ENCODE measurements around the gene GPS1.

GPS1 gene

DNA sequence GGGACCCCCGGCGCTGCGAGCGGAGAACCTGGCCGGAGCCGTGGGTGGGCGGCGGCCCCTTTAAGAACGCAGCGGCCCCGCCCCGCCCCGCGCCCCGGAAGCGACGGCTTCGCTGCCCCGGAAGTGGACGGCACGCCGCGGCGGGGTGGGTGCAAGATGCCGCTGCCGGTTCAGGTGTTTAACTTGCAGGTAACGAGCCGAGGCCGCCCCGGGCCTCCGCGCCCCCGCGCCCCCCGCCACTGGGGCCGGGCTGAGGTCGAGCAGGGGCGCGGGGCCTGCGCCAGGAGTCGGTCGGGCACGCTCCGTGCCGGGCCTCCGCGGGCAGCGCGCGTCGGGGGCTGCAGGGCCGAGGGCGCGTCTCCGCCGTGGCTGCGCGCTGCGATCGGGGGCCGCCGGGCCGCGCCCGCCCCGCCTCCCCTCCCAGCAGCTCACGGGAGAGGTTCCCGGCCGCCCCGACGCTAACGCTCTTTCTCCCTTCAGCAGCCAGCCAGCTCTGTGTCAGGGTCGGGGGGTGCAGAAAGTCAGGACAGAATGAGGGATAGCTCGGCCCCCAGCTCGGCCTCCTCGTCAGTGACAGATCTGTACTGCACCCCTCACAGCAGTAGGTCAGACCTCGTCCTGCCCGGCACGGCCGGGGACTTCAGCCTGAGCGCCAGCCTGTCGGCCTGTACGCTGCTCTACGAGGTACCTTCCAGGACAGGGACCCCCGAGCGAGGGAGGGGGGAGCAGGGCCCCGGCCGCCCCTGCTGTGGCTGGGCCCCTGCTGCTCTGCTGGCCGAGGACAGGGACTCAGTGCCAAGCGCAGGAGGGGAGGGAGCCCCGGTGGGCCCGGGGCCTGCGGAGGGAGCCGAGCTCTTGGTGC is at the start of gene GPS1, which contains the start of gene RFNG:
TSS of gene GPS1 (plus strand) at position 123 of the 862 bp plus-strand sequence. CDS start at position 157, 34 bp downstream.
TSS of gene RFNG (minus strand) at position 36 of the 862 bp plus-strand sequence. CDS start 45 bp downstream, outside the sequence.
- DNase-seq, result peak; percentile 65

GRCh38 chr17:82003411-82004381 is 48.0 kb upstream of the GPS1 start:
- DNase-seq, result no peak

- no peak for DNase-seq
These were observed 46.9 kb upstream of the GPS1 start for GRCh38 chr17:82004517-82005455.

GRCh38 chr17:82005701-82006348 is 45.9 kb upstream of the GPS1 start:
- DNase-seq, result no peak

DNA sequence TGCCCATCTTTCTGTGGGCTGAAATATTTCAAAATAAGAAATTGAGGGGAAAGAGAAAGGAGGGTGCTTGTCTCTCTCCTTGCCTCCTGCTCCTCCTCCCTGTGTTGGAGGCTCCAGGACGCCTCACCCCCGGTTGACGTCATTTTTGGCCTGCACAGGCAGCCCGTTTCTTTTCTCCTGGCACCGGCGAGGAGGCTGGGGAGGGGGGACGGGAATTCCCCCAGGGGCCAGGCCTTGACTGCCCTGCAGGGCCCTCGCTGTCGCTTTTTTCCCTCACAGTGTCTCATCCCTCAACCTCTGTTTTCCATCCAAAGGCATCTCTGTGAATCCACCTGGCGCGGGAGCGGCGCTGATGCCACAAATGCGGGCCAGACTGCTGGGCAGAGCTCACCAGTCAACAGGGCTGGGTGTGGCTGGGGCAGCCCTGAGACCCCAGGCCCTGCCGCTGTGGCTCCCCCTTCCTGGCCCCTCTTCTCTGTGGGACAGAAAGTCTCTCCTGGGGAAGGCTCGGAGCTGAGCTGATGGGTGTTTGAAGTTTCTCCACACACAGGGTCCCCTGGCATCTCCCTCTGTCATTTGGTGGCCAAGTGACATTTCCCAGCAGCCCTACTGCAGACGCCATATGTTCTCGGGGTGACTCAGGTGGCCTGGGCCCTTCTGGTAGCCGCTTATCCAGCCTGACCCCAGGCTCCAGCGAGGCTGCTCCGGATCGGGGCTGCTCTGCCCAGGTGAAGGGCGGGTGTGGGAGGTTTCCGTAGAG is 45.0 kb upstream of the GPS1 start:
- no peak for DNase-seq

DNA sequence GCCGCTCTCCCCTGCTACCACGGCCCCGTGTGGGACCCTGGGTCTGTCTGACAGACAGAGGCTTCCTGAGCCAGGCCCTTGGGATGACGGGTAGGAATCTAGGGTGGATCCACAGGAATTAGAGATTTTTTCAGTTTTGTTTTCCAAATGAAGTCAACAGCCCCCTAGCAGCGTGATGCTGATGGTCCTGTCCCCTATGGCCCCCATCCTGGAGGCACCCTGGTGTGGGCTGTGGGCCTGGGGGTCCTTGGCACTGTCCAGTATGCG is 44.5 kb upstream of the GPS1 start:
- DNase-seq, result no peak

GRCh38 chr17:82007495-82008257 is 44.0 kb upstream of the GPS1 start:
- no peak for DNase-seq

DNA sequence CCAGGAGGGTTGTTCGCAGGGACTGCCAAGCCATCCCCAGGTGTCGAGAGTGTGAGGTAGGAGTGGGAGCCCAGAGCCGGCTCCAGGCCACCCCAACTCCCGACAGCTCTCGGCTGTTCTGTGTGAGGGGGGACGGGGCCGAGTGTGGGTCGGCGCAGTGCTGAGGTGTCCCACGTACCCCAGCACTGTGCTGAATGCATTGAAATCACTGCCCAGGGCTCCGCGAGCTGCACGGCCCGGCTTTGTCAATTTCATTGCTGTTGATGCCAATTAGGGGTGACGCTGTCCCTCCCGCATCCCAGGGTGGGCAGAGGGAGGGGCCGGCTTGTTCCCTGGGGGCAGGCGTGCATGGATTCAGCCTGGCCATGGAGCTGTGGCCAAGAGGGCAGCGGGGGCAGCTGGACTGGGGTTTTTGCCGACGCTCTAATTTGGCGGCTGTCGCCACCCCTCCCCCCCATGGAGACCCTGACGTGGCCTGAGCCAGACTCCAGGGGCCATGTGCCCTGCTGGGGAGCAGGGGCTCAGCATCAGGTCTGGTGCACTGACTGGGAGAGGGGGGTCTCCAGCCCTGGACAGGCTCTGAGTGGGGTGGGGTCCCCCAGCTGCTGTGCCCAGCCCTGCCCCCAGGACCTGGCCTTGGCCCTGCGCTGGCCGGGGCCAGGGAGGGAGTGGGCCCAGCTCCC is 43.3 kb upstream of the GPS1 start:
- no peak for DNase-seq

- DNase-seq, result no peak
These were observed 42.7 kb upstream of the GPS1 start for GRCh38 chr17:82008941-82009405.

GRCh38 chr17:82009413-82009812 is 42.3 kb upstream of the GPS1 start:
- DNase-seq, result no peak

DNA sequence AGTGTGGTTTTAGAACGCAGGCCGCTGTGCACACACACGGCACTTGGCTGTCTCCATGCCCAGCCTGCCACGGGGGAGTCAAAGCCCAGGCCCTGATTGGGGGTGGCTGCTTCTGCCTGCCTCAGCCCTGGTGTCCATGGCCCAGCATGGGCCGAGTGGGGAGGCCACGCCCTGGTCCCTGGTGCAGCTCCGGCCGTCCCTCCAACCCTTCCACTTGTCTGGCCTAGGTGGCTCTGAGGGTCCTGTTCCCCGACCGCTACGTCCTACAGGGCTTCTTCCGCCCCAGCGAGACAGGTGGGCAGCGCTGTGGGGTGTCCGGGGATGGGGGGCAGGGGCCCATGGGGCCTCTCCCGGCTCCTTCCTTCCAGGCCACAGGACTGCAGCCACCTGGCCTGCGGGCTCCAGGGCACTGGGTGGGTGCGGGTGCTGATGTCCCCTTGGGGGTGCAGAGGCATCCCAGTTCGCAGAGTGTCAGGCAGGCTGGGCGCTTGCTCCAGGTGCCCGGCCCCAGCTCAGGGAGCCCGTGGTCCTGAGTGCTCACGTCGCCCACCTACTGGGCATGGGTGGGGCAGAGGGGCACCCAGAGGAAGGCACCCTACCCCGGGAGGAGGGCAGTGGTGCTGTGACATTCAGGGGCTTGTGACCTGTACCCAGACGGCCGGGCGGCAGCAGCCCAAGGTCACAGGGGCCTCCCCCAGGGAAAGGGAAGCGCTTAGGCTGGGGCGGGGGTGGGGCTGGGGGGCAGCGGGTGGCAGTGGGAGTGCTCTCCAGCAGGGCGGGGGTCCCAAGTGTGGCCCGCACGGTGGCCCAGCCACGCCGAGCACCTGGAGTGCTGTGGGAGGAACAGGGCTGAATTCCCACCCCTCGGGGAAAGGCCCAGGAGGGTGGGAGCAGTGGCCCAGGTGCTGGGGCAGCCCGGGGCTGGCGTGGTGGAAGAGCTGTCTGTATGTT is 40.8 kb upstream of the GPS1 start:
- DNase-seq, result no peak

- DNase-seq, result no peak
These were observed 40.0 kb upstream of the GPS1 start for GRCh38 chr17:82011617-82012187.

DNA sequence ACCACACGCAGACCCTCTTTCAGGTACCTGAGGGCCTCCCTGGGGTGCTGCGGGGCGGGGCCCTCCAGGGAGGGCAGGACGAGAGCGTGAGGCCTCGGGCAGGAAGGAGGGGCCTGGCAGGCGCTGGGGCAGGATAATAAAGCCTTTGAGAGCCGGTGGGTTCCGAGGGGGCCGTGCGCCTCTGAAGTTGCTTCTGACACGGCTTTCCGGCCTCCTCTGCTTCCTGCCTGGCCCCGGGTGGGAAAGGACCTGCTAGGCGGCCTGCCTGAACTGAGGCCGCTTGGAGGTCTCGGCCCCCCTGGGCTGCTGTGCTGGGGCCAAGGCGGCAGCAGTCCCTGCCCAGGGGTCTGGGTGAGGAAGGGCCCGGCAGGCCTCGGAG is 39.4 kb upstream of the GPS1 start:
- no peak for DNase-seq

DNA sequence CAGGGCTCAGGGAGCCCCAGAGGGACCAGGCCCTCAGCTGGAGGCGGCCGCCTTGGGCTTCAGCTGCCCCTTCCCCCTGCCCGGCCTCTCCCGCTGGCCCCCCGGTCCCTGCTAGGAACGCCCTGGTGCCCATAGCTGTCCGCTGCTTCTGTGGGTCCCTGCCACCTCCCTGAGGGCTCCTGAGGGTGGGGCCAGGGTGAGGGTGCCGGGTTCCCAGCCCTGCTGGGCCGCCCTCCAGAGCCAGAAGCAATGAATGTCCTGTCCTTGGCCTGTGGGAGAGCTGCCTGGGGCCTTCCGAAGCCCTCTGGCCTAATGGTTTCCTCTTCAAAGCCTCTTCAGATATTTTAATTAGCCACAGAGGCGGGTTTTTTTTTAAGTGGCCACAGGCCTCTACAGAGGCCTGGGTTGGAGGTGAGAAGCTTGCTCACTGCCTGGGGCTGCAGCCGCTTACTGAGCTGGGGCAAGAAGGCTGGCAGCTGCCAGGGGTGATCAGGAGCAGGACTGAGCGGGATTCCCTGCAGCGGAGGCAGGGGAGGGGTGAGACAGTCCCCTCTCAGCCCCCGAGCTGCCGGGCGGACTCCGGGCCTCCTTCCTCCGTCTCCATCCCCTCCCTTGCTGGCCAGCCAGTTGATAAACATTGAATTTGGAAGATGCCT is 38.9 kb upstream of the GPS1 start:
- DNase-seq, result no peak

- DNase-seq, result no peak
These were observed 38.4 kb upstream of the GPS1 start for GRCh38 chr17:82013341-82013740.

DNA sequence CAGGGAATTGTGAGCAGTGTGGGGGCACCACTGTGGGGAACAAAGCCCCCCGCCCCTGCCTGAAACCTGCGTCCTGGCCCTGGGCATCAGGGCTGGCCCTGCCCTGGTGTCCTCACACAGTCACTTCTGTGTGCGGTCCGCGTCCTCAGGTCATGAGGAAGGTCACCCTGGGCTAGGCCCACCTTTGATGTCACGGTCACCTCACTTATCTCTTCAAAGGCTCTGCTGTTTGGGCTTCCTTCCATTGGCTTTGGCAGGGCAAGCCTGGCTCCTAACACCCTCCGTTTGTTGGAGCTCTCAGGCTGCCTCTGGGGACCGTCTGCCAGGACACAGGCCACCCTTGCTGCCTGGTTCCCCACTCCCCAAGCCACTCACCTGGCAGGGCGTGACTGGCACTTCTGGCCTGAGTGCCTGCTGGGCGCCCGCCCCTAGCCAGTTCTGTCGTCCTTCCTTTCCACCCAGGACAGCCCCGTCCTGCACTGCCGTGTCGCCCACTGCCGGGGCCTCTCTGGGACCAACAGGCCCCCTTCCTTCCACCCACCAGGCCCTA is 37.9 kb upstream of the GPS1 start:
- no peak for DNase-seq

DNA sequence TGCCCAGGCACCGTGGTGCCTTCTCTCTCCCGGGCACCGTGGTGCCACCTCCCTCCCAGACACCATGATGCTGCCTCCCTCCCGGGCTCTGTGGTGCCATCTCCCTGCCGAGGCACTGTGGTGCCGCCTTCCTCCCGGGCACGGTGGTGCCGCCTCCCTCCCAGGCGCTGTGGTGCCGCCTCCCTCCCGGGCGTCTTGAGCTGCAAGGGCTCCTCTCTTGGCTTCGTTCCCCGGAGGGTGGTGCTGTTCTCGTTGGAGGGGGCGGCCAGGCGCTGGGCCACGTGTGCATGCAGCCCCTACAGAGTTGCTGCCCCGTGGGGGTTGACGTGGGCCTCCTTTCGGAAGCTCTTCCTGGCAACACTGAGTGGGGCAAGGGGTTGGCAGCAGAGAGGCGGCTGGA is 37.3 kb upstream of the GPS1 start:
- no peak for DNase-seq

- no peak for DNase-seq
These were observed 36.8 kb upstream of the GPS1 start for GRCh38 chr17:82014971-82015310.

Data from CD4-positive, alpha-beta T cell treated with Interferon gamma for 1 hour (primary cell).